ENCODE data around the gene MAP3K2. TPM values are rescaled to one million over a fixed set of nuclear protein-coding genes. Genes with fewer than 3 reads are reported as not detected.

MAP3K2 gene
- total RNA-seq, 6 experiments from 2014 or later = 38.5 to 44.2 (median 40.1) TPM

GRCh38 chr2:127414638-127415592, 27.1 kb upstream of the MAP3K2 start:
- H3K27ac Mint-ChIP-seq = peak overlapping the region; percentile 2; the same call in 1 of the 2 replicates
- no peak for DNase-seq
- H3K4me1 Mint-ChIP-seq (ENCODE audit: low read depth) = peaks cover 50% of the 10 kb centered on the region
- H3K9me3 Mint-ChIP-seq = no peaks in the 10 kb centered on the region
- no peaks in the 10 kb centered on the region for H3K36me3 Mint-ChIP-seq (ENCODE audit: low read depth)
- no peak overlapping the region for H3K4me3 Mint-ChIP-seq
- TF ChIP-seq CTCF (IDR thresholded peaks at IDR 0.05) = no peak
- peaks cover 3% of the 10 kb centered on the region; the same call in 1 of the 2 replicates for H3K27me3 Mint-ChIP-seq (ENCODE audit: insufficient read depth)

GRCh38 chr2:127413782-127414637, 26.2 kb upstream of the MAP3K2 start:
- Mint-ChIP-seq H3K4me1 (ENCODE audit: low read depth) (peaks cover 53% of the 10 kb centered on the region), H3K4me3 (peak overlapping the region; percentile 48), H3K36me3 (ENCODE audit: low read depth) (no peaks in the 10 kb centered on the region), H3K27ac (peak overlapping the region; percentile 68), H3K27me3 (ENCODE audit: insufficient read depth) (peaks cover 3% of the 10 kb centered on the region; the same call in 1 of the 2 replicates), H3K9me3 (no peaks in the 10 kb centered on the region)
- no peak for TF ChIP-seq CTCF (IDR thresholded peaks at IDR 0.05)
- DNase-seq = peak; percentile 57

GRCh38 chr2:127413200-127413599, 25.4 kb upstream of the MAP3K2 start:
- Mint-ChIP-seq H3K27me3 (ENCODE audit: insufficient read depth) (peaks cover 3% of the 10 kb centered on the region; the same call in 1 of the 2 replicates), H3K36me3 (ENCODE audit: low read depth) (no peaks in the 10 kb centered on the region), H3K4me1 (ENCODE audit: low read depth) (peaks cover 53% of the 10 kb centered on the region), H3K27ac (peak overlapping the region; percentile 68), H3K4me3 (peak overlapping the region; percentile 48), H3K9me3 (no peaks in the 10 kb centered on the region)
- TF ChIP-seq CTCF (IDR thresholded peaks at IDR 0.05) = no peak
- DNase-seq = no peak

- Mint-ChIP-seq H3K4me1 (ENCODE audit: low read depth) (peaks cover 59% of the 10 kb centered on the region), H3K9me3 (no peaks in the 10 kb centered on the region), H3K27ac (peak overlapping the region; percentile 91), H3K36me3 (ENCODE audit: low read depth) (no peaks in the 10 kb centered on the region), H3K27me3 (ENCODE audit: insufficient read depth) (peaks cover 3% of the 10 kb centered on the region; the same call in 1 of the 2 replicates), H3K4me3 (peak overlapping the region; percentile 79)
- no peak for TF ChIP-seq CTCF (IDR thresholded peaks at IDR 0.05)
- no peak for DNase-seq
These were observed 24.0 kb upstream of the MAP3K2 start for GRCh38 chr2:127411653-127412369.
